Ovary (tissue), 3 donors: ENCODE data around the gene FARP2.

Experiments
- CTCF ChIP-seq, 3 donors: fragments of 450-650 bp in 2 of 3; fragments of 200-600 bp in 1 of 3; IDR thresholded peaks; one replicate each; pipeline versions ENCODE4 v1.5.1 to v1.8.0; 2016 to 2022; ENCODE audit warnings: antibody characterized with exemption in 3 of 3, mild to moderate bottlenecking in 1 of 3
- EP300 ChIP-seq: sonication (generic); formaldehyde crosslinking; IDR thresholded peaks from one replicate; pipeline ENCODE4 v1.6.1; 2017; ENCODE audit warnings: antibody characterized with exemption
- POLR2A ChIP-seq: fragments of 450-650 bp; IDR thresholded peaks from one replicate; pipeline ENCODE4 v1.6.1; 2017; ENCODE audit warnings: antibody characterized with exemption, mild to moderate bottlenecking, moderate library complexity
- donor health status: DM: no; HTN: no; CAD: no.

- TF ChIP-seq CTCF (IDR thresholded peaks at IDR 0.05) = no peak
- no peak for TF ChIP-seq POLR2A
- TF ChIP-seq EP300 = no peak
Measured at GRCh38 chr2:241408849-241409248, 52.8 kb downstream of the FARP2 start.
